ENCODE measurements around the gene MB. TPM values are rescaled to one million over a fixed set of nuclear protein-coding genes. Genes with fewer than 3 reads are reported as not detected.

Gene MB
- polyA plus RNA-seq, 1 donor (not counting 4 experiments of a cell fraction or from before 2014, with no cell fraction given), result not detected

- Histone ChIP-seq H3K9me1 (ENCODE audit: control insufficient read depth, extremely low read depth, insufficient read depth, low read length) (no peaks in the 10 kb centered on the region), H3K9ac (ENCODE audit: control insufficient read depth, extremely low read depth, insufficient read depth, low read length) (no peak overlapping the region), H3K27ac (ENCODE audit: control insufficient read depth, insufficient read depth, low read length) (no peak overlapping the region), H3K36me3 (ENCODE audit: control insufficient read depth in 2 of 2, extremely low read depth in 1 of 2, insufficient read depth in 2 of 2, low read length in 2 of 2) (no peaks in the 10 kb centered on the region), H3K4me2 (ENCODE audit: control insufficient read depth, extremely low read depth, insufficient read depth, low read depth, low read length) (no peak overlapping the region), H3K9me3 (ENCODE audit: control insufficient read depth, low read depth, low read length) (no peaks in the 10 kb centered on the region), H2AFZ (ENCODE audit: control insufficient read depth, low read length) (no peak overlapping the region), H3K79me2 (ENCODE audit: control insufficient read depth, insufficient read depth, low read length) (no peaks in the 10 kb centered on the region), H3K4me3 (ENCODE audit: control insufficient read depth in 2 of 3, extremely low read depth in 1 of 3, insufficient read depth in 2 of 3, low read depth in 1 of 3, low read length in 3 of 3) (no peak overlapping the region), H3K4me1 (ENCODE audit: control insufficient read depth, extremely low read depth, insufficient read depth, low read length) (peaks cover 7% of the 10 kb centered on the region), H3K27me3 (ENCODE audit: control insufficient read depth, extremely low read depth, insufficient read depth, low read length) (no peaks in the 10 kb centered on the region), H4K20me1 (ENCODE audit: control insufficient read depth, extremely low read depth, insufficient read depth, low read length) (no peaks in the 10 kb centered on the region)
- TF ChIP-seq EZH2 (IDR thresholded peaks at IDR 0.05; ENCODE audit: low read length) (no peak), CTCF (optimal IDR thresholded peaks at IDR 0.05 in 1 of 3, IDR thresholded peaks at IDR 0.05 in 1 of 3, conservative IDR thresholded peaks at IDR 0.05 in 1 of 3; ENCODE audit: extremely low read depth in 1 of 3, insufficient read depth in 2 of 3, low read length in 3 of 3) (no peak)
- dilution Hi-C loops (cut with MboI; ENCODE audit: extremely low pct_ligation_motif_present, low sequenced_read_pairs), result no loop called here
- FAIRE-seq (no peak), DNase-seq (ENCODE audit: low read depth, low spot score) (no peak)
These were observed 23.1 kb downstream of the MB start for GRCh38 chr22:35593891-35594470.

GRCh38 chr22:35593071-35593890 is 23.8 kb downstream of the MB start:
- Histone ChIP-seq H3K9me3 (ENCODE audit: control insufficient read depth, low read depth, low read length) (no peaks in the 10 kb centered on the region), H3K36me3 (ENCODE audit: control insufficient read depth in 2 of 2, extremely low read depth in 1 of 2, insufficient read depth in 2 of 2, low read length in 2 of 2) (no peaks in the 10 kb centered on the region), H3K9me1 (ENCODE audit: control insufficient read depth, extremely low read depth, insufficient read depth, low read length) (no peaks in the 10 kb centered on the region), H2AFZ (ENCODE audit: control insufficient read depth, low read length) (no peak overlapping the region), H3K27ac (ENCODE audit: control insufficient read depth, insufficient read depth, low read length) (no peak overlapping the region), H3K79me2 (ENCODE audit: control insufficient read depth, insufficient read depth, low read length) (no peaks in the 10 kb centered on the region), H3K4me3 (ENCODE audit: control insufficient read depth in 2 of 3, extremely low read depth in 1 of 3, insufficient read depth in 2 of 3, low read depth in 1 of 3, low read length in 3 of 3) (no peak overlapping the region), H3K9ac (ENCODE audit: control insufficient read depth, extremely low read depth, insufficient read depth, low read length) (no peak overlapping the region), H3K4me1 (ENCODE audit: control insufficient read depth, extremely low read depth, insufficient read depth, low read length) (peaks cover 12% of the 10 kb centered on the region), H3K27me3 (ENCODE audit: control insufficient read depth, extremely low read depth, insufficient read depth, low read length) (no peaks in the 10 kb centered on the region), H3K4me2 (ENCODE audit: control insufficient read depth, extremely low read depth, insufficient read depth, low read depth, low read length) (no peak overlapping the region), H4K20me1 (ENCODE audit: control insufficient read depth, extremely low read depth, insufficient read depth, low read length) (no peaks in the 10 kb centered on the region)
- TF ChIP-seq EZH2 (IDR thresholded peaks at IDR 0.05; ENCODE audit: low read length) (no peak), CTCF (optimal IDR thresholded peaks at IDR 0.05 in 1 of 3, IDR thresholded peaks at IDR 0.05 in 1 of 3, conservative IDR thresholded peaks at IDR 0.05 in 1 of 3; ENCODE audit: extremely low read depth in 1 of 3, insufficient read depth in 2 of 3, low read length in 3 of 3) (no peak)
- DNase-seq (ENCODE audit: low read depth, low spot score), result no peak
- dilution Hi-C loops (cut with MboI; ENCODE audit: extremely low pct_ligation_motif_present, low sequenced_read_pairs), result no loop called here
- FAIRE-seq, result no peak

All from keratinocyte (primary cell).